ENCODE data around the gene PROB1.
"Not testable (repeated sequence)": the region's sequence is repeated elsewhere in the genome, so short reads cannot be mapped to it uniquely, and the experiment has no call there.

The PROB1 gene

DNA sequence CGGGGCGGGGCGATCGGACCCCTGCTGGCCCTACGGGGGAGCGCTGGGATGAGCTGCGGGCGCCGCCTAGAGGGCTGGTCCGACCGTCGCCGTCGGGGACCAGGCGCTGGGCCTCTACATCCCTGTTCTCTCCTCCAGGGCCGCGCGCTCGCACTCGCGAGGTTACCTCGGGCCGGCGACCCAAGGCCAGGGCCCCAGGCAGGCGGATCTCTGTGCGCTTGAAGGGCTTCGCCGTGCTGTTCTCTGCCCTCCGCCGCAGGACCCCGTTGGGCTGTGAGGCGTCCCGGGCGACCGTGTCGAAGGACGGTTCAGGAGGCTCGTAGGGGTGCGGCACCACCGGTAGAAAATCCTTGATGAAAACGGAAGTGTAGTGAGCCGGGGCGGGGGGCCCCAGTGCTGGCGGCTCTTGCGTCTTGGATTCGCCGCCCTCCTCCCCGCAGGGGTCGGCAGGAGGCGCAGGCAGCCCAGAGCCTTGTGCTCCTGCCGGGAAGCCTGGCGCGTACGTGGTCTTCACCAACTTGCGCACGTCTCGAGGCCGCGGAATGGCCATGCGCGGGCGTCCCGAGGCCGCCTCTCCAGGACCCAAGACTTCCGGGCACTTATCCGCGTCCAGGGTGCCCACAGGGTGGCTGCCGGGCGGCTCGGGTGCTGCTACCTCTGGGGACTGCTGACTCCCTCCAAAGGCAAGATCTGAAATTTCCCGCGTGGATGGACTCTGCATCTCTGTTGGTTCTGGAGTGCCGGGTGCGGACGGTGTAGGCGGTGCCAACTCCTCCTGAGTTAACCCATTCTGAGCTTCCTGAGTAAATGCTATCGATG lies 2.0 kb downstream of the PROB1 start:
- H3K4me3 ChIP-seq (ENCODE audit: low read depth, low read length), result peak overlapping the region; percentile 43

DNA sequence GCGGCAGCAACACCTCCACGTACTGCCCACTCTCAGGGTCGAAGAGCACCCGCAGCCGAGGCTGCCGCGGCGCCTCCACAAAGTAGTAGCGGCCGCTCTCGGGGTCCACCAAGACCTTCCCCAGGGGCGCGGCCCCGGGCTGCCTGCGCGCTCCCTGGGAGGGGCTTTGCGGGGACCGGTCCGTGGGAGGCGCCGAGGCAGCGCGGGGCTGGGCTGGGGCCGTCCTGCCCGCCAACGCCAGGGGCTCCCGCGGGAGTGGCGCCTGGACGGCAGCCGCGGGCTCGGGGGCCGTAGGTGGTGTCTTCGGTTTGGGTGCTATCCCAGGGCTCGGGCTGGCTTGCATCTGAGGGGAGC lies 2.6 kb downstream of the PROB1 start:
- peak overlapping the region; percentile 43 for H3K4me3 ChIP-seq (ENCODE audit: low read depth, low read length)

DNA sequence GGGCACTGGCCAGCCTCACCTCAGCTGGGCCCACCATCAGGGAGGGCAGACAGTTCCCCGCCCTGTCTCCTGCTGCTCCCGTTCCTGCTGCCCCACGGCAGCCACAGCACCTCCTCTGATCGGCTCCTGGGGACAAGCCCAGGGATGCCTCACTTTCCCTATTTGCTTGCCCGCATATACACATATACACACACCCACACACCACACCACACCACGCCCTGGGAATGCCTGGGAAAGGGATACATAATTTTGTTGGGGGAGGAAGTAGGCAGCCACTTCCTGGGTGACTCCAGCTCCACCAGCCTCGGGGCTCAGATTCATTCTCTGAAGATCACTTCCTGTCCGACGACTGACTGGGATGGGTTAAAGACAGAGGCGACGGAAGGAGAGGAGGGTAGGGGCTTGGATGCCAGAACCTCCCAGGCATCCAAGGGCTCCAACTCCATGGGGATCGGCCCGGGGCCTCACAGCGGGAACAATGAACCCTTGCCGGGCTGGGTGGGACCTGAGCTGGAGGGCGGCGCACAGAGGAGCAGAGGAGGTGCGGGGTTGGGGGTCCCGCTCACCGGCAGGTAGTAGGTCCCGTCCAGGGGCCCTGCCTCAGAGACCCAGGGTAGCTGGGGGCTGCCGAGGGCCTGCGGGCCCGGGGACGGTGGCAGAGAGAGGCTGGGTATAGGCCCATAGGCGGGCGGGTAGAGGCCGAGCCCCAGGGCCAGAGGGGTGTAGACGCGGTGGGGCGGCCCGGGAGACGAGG lies 3.2 kb downstream of the PROB1 start:
- peak overlapping the region; percentile 43 for H3K4me3 ChIP-seq (ENCODE audit: low read depth, low read length)

DNA sequence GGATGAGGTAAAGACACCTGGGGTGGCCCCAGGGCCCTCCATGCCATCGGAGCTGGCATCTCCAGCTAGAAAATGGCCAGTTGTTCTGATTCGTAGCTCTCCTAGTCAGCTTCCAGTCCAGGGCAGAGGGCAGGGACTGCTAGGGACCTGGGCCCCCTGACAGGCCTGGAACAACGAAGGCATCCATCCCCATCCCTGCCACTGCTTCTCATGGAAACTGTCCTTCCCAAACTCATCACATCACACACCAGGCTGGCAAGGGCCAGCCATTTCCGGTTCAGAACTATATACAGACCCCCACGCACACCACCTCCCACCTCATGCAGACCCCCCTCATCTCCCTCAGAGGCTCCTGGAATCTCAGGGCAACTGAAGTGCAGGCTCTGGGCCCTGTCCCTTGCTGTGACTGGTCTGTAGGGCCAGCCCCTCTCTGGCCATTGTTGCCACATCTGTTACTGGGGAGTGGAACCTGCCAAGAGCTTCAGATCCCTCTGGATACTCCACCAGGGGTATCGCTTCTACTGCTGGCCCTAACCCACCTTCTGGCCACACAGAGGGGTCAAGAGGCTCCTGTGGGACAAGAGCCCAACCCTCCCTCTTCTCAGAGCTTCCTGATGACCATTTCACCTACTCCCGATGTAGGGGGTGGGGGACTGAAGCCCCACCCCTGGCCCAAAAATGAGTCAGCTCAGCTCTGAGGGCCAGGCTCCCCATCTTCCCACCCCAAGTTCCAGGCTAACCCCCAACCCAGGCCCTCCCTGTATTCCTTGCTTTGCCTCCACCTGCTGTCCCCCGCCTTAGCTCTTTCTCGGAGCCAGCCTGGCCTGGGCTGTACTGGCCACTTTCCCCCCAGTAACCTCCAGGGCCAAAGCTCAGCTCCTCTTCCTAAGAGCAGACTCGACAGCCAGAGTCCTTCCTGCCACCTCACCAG lies 4.0 kb downstream of the PROB1 start:
- H3K4me3 ChIP-seq (ENCODE audit: low read depth, low read length), result no peak overlapping the region

DNA sequence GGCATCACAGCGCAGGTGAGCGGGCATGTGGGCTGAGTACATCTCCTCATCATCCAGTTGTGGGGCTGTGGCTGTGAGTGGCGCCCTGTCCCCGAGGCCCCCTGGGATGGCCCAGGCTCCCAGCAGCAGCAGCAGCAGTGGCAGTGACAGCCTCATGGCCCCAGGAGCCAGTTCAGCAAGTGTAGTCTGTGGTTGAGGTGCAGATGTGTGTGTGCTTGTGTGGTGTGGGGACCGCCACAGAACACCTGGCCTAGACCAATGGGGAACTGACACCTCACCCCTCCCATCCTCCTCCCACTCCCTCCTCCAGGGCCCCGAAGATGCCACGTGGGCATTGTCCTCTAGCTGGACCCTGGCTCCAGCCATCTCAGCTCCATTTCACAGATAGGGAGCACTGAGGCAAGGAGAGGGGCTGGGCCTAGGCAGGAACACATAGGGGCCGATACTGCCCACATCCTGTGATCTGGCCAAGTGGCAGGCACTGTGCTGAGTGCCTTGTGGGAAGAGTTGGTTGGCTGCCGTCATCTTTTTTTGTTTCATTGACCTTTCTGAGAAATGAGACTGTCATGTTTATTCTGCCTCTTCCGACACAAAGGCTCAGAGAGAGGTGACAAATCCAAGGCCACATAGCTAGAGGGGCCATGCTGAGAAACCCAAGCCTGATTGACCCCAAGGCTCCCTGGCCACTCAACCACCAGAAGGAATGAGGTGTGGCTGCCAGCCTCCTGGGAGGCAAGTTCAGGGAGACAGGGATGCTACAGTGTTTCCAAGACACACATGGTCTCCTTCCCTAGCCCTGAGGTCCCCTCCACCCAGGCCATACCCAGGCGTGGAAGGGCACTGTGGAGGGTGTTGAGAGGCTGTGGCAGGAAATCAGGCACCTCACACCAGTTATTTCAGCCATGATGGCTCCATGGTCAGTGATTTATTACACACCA lies 4.9 kb downstream of the PROB1 start, which contains the start of gene MZB1:
MZB1 (minus strand) TSS at position 213 of the 938 bp plus-strand sequence; CDS start at position 156, 57 bp downstream.
- no peak within 1 kb of the TSS for H3K4me3 ChIP-seq (ENCODE audit: low read depth, low read length)

DNA sequence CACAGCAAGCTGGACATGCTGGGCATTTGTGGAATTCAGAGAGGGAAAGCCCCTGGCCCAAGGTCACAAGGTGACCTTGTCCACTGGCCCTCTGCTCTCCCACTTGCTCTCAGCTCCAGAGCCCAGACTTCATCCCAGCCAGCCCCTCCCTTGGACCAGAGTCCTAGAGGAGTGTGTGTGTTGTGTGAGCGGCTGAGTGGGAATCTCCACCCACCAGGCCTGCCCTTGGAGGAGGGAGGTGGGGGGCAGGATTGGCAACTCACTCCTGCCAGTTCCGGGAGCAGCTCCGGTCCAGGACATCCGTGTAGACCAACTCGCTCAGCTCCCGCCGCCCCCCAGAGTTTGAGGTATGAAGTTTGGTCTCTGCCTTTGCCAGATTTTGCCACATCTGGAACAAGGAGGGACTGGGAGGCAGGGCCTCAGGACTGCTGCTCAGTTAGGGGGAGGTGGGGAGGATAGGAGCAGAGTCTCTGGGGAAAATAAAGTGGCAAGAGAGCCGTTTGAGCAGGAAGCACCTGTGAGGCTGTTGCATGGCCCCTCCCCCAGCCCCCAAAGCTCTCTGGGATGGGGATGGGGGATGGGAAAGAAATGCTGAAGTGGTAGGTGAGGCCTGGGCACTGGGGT lies 6.6 kb downstream of the PROB1 start:
- no peak overlapping the region for H3K4me3 ChIP-seq (ENCODE audit: low read depth, low read length)

DNA sequence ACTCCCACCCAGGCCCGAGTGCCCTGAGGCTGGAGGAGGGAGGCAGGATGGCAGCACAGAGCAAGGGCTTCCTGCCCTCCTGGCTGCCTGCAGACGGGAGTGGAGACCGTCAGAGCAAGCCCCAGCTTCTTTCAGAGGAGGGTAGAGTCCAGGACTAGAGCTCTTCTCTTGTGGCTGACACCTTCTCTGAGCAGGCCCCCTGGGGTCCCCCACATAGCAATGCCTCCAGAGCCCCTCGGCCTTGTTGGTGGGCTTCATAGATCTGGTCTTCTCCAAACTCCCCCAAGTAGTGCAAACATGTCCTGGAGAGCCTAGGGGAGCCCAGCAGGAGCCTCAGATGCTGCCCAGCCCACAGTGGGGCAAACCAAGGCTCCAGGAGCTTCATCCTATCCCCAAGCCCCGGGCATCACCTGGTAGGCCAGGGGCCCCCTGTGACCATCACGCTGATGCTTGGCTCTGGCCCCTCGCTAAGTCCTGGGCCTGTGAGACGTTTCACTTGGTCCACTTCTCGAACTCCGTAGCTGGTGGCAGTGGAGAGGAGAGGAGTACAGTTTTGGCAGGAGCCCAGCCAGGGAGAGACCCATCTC lies 7.2 kb downstream of the PROB1 start:
- H3K4me3 ChIP-seq (ENCODE audit: low read depth, low read length), result no peak overlapping the region

DNA sequence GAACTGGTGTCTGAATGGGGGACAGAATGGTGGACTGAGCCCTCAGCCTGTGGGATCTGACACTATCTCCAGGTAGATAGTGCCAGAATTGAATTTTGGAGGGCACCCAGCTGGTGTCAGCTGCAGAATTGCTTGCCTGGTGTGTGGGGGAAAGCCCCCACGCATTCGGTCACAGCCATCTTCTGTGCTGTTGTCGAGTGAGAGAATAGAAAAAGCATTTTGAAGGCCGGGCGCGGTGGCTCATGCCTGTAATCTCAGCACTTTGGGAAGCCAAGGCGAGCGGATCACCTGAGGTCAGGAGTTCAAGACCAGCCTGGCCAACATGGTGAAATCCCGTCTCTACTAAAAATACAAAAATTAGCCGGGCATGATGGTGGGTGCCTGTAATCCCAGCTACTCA lies 7.9 kb downstream of the PROB1 start:
- H3K4me3 ChIP-seq (ENCODE audit: low read depth, low read length), result not testable (repeated sequence)

DNA sequence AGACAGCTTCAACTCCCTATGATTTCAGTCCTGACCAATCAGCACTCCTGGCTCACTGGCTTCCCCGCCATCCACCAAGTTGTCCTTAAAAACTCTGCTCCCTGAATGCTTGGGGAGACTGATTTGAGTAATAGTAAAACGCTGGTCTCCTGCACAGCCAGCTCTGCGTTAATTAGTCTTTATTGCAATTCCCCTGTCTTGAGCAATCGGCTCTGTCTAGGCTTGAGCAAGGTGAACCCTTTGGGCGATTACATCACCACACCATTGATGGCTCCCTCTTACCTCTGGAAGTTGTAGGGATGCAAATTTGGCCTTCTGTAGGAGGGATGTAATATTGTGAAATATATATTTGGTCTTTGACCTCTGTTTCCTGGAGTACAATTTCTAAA lies 8.9 kb downstream of the PROB1 start:
- H3K4me3 ChIP-seq (ENCODE audit: low read depth, low read length), result no peak overlapping the region

DNA sequence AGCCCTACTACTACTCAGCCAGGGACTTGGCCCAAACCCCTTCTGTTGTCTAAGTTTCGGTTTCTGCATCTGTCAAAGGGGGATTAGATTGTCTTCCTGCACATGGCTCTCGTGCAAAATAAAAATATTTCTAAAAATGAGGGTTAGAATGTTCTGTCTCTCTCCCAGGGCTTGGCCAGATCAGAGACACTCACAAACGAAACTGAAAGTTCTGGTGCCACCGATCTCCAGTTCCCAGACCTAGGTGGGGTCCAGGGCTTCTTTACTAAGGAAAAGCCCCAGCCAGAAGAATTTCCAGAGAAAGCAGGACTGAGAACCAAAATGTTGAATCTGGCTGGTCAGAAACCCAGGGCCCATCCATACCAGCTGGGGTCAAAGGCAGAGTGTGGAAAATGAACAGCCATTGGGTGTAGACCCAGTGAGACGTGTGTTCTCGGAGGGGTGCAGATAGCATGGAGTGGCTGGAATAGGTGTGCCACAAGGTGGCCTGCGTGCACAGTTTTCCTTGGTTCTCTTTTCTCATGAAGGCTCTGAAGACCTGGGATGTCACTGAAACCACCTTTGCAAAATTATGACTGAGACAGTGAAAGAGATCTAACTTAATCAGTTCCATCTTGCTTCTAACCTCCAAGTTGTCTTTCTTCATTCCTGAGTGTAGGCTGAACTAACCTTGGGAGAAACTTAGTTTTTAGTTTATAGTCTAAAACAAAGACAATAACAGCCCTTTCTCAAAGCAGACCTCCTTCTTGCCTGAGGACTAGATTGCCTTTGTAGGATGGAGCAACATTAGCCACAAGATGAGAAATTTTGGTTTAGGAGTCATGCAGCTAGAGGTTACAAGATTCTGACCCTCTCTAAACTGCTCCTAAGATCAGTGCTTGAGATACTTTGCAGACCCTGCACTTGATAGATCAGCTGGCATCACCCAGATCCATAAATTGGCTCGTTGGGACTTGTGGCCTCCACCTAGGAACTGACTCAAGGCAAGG lies 9.5 kb downstream of the PROB1 start:
- H3K4me3 ChIP-seq (ENCODE audit: low read depth, low read length), result no peak overlapping the region

DNA sequence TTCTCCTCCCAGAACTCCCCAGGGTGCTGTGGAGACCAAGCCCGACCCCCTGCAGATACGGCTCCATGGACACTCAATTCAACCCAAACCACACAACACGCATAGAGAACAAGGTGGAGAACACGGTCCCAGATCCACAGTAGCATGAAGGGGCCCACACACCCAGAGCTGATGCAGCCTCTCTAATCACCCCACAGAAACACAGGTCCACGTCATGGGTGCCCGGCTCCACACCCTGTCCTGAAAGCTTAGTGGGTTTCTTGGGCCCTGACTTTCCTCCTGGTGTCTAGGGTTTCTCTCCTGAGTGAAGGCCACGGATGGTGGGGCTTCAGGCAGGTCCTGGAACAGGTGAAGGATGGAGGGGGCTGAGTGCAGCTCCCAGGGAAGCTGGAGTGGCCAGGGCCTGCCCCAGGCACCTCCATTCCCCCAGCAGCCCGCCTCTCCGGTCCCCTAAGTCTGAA lies 10.3 kb downstream of the PROB1 start:
- H3K4me3 ChIP-seq (ENCODE audit: low read depth, low read length), result no peak overlapping the region

DNA sequence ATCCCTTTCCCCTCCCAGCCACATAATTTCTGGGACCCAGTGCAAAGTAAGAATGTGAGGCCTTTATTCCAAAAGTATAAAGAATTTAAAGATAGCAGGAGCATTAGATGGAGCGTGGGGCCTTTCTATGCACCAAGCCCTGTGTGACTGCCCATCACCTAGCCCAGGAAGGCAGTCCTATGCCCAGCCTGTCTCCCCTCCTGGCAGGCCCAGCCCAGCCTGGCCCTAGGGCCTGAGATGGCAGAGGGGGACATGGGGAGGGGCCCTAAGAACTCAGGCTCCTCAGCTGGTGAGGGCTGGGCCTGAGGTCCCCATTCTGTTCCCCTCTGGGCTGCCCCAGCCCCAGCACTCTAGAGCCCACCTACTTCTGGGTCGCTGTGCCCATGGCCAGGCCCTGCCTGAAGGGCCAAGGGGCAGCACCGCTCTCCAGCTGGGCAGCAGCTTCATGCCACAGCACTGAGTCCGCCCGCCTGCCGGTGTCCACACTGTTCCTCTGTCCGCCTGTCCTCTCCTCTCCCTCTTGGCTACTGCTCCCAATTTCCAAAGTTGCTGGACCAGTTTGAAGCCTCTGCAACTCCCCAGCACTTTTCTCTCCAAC lies 10.8 kb downstream of the PROB1 start:
- no peak overlapping the region for H3K4me3 ChIP-seq (ENCODE audit: low read depth, low read length)

DNA sequence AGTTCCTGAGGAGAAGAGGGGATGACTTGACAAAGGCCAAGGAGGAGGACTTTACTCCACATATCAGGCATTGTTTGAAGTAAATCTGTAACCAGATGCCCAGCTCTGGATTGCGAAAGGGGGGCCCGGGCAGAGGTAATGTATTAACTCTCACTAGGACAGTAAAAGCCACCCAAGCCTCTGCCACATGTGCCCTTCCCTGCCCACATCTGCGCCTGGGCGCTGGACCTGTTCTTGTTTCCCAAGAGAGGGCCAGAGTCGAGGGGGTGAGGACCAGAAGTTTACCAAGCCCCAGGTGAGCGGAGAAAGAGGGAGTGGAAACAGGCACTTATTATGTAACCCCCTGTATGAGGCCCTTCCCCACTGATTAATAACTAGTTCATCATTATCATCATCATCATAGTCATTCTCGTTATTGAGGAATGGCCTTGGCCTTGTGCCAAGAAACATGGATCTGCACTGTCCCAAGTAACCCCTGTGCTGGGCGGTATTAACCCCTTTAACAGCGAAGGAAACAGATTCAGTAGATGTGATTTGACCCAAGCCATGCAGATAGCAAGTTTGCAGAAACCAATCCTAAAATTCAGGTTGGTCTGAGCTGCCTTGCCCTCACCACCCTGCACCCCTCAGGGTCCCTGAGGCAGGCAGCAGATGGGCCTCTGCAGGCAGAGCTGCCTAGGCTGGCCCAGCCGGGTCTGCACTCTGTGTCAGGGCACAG lies 11.5 kb downstream of the PROB1 start, which contains the start of gene SLC23A1:
SLC23A1 (minus strand) TSS at position 23 of the 718 bp plus-strand sequence. CDS start 44 bp downstream, outside the sequence.
- H3K4me3 ChIP-seq (ENCODE audit: low read depth, low read length), result no peak within 1 kb of the TSS

DNA sequence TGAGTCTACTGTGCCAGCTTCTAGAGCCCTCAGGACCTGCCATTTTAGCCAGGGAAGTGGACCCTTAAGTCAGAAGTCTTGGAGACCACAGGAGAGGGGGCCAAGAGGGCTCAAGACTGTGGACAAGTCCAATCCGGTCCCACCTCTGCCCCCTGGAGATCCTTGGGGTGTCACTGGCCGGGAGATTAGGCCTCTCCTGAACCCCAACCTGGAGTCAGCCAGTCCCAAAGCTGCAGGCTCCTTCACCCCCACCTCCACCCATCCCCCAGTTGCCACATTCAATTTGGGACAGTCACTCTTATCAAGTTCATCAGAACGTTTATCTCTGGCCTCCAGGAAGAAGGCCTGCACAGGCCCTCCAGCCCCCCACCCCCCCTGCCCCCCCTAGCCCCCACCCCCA lies 12.1 kb downstream of the PROB1 start:
- H3K4me3 ChIP-seq (ENCODE audit: low read depth, low read length), result no peak overlapping the region

DNA sequence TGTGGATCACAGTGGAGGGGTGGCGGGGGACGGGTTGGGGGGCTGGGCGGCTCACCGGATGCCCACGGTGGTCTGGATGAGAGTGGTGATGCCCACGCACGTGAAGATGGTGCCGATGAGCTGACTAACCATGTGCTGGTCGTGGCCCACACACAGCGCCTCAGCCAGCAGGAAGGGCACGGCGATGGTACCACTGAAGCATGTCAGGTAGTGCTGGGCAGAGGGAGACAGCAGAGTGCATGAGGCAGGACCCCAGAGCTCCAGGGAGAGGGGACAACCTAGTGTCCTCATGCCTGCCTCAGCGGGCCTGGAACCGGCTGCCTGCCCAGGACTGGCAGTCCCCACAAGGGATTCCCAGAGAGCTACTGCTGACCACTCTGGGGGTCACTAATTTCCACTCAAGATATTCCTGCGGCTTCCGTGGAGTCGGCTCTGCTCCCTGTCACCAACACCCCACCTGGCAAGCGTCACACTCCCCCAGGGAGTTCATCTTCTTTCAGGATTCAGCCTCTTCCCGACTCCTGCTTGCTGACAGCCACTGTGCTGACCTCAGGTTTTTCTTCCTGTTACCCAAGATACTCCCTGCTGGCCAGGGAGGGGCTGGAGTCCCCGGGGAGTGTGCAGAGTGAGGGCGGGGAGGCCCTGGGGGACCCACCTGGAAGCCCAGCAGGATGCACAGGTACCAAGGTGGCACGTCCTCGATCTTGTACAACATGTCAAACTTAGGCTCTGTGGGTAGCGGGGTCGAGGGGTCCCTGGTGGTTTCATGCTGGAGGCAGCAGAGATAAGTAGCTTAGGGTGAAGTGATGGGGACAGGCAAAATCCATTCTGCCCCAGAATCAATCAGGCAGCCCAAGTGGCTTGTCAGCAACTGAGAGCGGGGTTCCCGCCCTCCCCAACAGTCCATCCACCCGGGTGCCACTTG lies 12.8 kb downstream of the PROB1 start:
- no peak overlapping the region for H3K4me3 ChIP-seq (ENCODE audit: low read depth, low read length)
